Subcutaneous adipose tissue (tissue), 4 donors: ENCODE data around the gene LEMD1. TPM values are rescaled to one million over a fixed set of nuclear protein-coding genes. Genes with fewer than 3 reads are reported as not detected.

Experiments
- total RNA-seq, 4 donors: library from RNA; depleted of rRNA; stranded (reverse); fragments of >200 nt; gene quantifications; one replicate each; pipeline ENCODE4 v1.1.0, GENCODE V29; 2016
- TF ChIP-seq, protein P1 (sequence below): fragments of 450-650 bp; IDR thresholded peaks from one replicate; pipeline ENCODE4 v1.5.1; 2016; ENCODE audit warnings: low read depth, mild to moderate bottlenecking, control low read depth, antibody characterized with exemption, moderate library complexity

LEMD1 gene
- total RNA-seq, 4 donors from 2014 or later: not detected

DNA sequence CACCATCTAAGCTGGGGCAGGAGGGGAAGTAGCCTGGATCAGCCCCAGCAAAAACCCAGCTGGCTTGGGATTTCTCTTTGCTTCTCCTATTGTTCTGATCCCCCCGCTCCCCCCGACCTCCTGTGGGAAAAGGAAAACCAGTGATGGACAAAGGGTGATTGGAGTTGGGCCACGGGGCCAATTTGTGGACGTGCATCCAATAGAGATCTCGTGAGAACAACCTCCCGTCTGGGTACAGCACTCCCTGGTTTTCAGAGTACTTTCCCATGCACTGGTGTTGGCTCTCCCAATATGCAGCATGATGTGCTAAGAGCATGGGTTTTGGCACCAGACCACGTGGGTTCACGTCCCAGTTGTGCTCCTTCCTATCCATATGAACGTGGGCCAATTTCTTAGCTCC lies 25.0 kb upstream of the LEMD1 start:
- TF ChIP-seq, protein P1, sequence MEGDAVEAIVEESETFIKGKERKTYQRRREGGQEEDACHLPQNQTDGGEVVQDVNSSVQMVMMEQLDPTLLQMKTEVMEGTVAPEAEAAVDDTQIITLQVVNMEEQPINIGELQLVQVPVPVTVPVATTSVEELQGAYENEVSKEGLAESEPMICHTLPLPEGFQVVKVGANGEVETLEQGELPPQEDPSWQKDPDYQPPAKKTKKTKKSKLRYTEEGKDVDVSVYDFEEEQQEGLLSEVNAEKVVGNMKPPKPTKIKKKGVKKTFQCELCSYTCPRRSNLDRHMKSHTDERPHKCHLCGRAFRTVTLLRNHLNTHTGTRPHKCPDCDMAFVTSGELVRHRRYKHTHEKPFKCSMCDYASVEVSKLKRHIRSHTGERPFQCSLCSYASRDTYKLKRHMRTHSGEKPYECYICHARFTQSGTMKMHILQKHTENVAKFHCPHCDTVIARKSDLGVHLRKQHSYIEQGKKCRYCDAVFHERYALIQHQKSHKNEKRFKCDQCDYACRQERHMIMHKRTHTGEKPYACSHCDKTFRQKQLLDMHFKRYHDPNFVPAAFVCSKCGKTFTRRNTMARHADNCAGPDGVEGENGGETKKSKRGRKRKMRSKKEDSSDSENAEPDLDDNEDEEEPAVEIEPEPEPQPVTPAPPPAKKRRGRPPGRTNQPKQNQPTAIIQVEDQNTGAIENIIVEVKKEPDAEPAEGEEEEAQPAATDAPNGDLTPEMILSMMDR: no peak

DNA sequence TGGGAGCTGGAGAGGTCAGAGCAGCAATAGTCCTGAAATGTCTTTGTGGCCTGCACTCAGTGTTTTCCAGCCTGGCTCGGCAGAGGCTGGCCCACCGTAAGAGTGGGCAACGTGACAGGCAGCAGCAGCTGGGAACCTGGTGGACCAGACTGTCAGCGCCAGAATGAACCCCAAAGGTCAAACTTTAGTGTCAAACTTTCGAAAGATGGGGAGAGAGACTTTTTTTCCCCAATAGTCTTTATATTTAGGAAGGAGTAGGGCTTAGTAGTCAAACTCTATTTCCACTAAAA lies 23.7 kb upstream of the LEMD1 start:
- TF ChIP-seq, protein P1: no peak

DNA sequence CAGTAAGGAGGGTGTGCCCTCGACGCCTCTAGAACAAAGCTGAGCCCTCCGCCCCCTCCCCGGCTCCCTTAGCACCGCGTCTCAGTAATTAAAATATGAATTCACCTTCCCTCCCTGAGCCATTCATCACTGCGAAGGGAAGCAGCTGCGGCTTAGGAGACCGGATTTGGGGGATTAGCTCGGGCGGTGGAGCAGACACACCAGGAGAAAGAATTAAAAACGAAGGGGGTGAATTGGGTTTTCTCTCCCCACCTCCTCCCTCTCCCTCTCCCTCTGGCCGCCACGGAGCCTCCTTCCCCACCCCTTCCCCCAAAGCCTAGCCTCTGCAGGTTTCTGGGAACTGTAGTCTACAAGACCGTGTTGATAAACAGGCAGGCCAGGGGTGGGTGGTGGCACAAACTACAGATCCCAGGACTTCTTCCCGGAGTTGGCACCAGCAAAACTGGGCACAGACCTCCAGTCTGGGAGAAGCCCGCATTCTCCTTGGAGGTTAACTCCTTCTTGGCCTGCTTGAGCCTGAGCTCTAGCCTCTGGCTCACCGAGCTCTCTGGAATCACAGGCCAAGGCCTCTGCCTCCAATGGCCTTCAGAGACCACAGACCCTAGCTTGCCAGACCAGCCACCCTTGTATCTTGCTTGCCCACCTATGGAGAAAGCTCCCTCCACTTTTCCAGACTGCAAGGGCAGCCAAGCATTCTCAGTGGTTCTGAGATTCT lies 23.2 kb upstream of the LEMD1 start:
- TF ChIP-seq, protein P1: no peak

DNA sequence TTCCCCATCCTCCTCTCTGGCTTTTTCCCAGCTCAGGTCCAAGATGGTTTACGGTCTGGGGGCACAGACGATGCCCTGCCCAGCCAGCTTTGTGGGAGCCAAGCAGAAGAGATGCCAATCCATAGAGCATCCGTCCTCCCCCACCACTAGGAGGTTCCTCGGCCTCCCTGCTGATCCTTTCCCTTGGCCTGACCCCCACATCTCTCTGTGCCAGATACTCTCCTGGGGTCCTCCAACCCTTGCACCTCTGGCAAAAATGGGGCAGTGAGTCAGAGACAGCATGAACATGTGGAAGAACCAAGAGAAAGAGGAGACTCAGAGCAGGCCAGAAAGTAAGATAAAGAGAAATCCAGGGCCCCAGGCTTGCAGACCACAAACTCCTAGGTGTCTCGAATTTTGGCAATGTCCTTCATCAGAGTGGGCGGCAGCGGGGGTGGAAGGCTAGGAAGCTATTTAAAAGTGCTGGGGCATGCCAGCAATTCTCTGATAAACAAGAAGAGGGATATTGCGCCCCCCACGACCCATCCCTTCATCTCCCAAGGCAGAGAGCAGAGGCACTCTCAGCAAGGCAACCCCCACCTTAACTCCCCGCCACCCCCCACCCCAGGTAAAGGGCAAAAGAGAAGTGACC lies 22.6 kb upstream of the LEMD1 start:
- TF ChIP-seq, protein P1: no peak

DNA sequence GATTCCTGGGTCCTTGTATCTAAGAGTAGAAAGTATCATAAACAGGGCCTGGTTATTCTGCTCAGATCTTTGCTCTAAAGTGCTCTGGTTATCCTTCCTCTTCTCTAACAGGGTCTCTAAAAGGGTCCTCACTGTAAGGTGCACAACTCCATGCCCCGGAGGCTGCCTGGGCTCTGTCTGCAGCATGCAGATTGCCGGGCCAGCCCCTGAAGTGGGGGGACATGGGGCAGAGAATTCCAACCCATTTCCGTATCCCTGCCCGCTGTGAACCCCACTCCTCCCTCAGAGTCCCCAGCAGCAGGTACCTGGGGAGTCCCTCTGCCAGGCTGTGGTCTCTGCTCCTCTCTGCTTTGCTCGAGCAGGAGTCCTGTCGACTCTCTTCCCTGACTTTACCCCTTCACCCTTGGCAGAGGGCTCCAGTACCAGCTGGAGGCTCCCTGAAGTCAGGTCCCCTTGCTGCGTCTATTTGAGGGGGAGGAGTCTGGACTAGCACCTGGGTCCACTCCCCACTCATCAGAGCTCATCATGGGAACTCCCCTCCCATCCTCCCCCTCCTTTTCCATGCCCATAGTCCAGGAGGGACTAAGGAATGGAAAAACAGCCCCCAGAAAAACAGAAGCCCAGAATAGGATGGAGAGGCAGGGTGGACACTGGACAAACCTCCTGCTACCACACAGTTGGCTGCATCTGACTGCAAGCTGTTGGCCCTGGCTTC lies 21.9 kb upstream of the LEMD1 start:
- TF ChIP-seq, protein P1: no peak

DNA sequence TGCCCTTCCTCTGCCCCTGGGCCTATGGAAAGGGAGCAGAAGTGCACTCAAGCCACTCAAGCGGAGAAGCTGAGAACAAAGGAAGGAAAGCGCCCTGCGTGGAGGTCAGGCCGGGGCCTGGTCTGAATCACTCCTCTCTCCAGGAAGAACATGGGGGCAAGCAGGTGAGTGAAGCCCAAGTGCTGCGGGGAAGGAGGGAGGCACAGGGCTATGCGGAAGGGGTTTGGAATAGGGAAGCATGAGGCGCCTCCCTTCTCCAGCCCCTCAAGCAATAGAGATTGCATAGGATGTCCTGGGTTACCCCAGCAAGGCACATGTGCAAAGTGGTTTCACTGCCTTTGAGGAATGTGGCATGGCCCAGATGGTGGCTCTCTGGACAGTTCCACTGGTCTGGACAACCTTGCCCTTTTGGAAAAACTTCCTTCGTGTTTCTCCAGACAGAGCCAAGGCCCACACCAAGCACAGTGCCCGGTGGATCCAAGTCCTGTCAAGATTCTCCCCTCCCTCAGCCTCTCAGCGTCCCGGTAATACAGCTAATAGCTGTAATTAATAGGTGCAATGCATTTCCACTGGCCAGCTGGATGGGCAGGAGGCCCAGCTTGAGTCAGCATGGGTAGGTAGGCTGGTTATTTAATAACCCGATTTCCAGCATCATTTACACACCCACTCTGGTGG lies 20.3 kb upstream of the LEMD1 start:
- TF ChIP-seq, protein P1: no peak

DNA sequence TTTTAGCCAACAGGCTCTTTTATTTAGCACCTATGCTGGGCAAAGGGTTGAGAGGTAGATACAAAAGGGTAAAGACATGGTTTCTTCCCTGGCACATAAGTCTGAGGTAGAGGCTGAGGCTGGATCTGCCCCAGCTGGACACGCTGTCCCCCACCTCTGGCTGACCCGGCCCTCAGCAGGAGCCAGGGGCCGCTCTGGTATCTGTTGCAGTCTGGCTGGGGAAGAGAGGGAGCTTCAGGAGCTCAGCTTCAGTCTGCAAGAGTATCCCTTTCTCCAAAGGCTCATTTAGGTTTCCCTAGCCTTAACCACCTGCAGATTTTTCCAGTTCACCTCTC lies 19.8 kb upstream of the LEMD1 start:
- TF ChIP-seq, protein P1: no peak
